GM23248 (cell line): ENCODE data around the gene CELSR1.

Source experiments
- EZH2 ChIP-seq: fragments of 200-600 bp; sonication (generic); IDR thresholded peaks from 2 replicates; pipeline ENCODE4 v1.6.1; 2018; ENCODE audit warnings: antibody characterized with exemption, mild to moderate bottlenecking; ENCODE audit not compliant: insufficient read depth, poor library complexity, severe bottlenecking
- EZH2phosphoT487 ChIP-seq: fragments of 200-600 bp; sonication (generic); IDR thresholded peaks from 2 replicates; pipeline ENCODE4 v1.6.1; 2018; ENCODE audit warnings: antibody characterized with exemption, moderate library complexity, mild to moderate bottlenecking, low read depth; ENCODE audit not compliant: insufficient read depth

DNA sequence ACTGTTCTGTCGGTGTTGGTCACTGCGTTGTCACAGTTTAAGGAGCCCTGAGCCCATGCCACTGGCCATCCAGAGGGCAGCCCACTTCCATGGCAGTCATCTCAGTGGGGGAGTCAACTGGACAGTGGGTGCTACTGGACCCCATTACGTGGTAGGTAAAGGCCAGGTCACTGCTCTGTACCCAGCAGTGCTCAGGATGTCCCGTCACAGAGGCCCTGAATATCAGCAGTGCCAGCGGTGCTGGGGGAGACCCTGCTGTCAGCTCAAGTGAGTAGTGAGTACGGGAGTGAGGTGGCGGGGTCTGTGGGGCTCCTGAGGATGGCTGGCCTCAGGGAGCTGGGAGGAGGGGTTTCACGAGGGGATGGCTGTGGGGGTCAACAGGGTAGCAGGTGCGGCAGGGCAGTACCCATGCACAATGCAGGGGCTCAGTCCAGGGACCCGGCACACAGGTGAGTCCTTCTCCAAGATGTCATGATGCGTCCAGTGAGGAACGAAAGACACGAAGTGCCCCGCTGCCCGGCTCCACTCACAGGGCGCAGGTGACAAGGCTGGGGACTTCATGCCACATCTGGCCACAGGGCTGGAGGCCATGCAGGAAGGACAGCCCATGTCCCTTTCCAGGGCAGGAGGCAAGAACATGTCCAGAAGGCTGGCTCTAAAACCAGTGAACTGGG, 27.9 kb downstream of the CELSR1 start:
- TF ChIP-seq EZH2phosphoT487 (no peak), EZH2 (no peak)
